HCT116 (cell line): ENCODE results near the gene ACSM4. TPM values are rescaled to one million over a fixed set of nuclear protein-coding genes. Genes with fewer than 3 reads are reported as not detected.

Experiments
- ATAC-seq: fragments of 200-7000 bp; cut with Tn5 transposase; 2 replicates; pipeline ENCODE4 v1.9.1; 2020; ENCODE audit warnings: mild to moderate bottlenecking, moderate library complexity
- BruUV-seq: library from RNA; stranded (reverse); fragments of 400-500 nt; replicated peaks from 2 replicates; lab custom pipeline; 2021; lab: Mats Ljungman, UMichigan
- CTCF ChIA-PET: fragments of 300-600 bp; sonication (Branson Sonifier 250); formaldehyde crosslinking; loops from one replicate; lab custom pipeline; 2021; ENCODE audit warnings: antibody characterized with exemption; lab: Charles Lee
- POLR2A ChIA-PET: fragments of 300-600, 350-600 bp; sonication (Branson Sonifier 250); formaldehyde crosslinking; loops from one replicate; lab custom pipeline; 2021; ENCODE audit warnings: antibody characterized with exemption; lab: Charles Lee
- RAD21 ChIA-PET, 2 experiments: fragments of 300-600 bp; sonication (Branson Sonifier 250); formaldehyde crosslinking; loops; one replicate each; lab custom pipeline; 2023; ENCODE audit warnings: low total read pairs in 2 of 2; ENCODE audit not compliant: uncharacterized antibody in 2 of 2, unreplicated experiment in 2 of 2, low non-redundant PET in 1 of 2; lab: Charles Lee
- DNase-seq: peaks from one replicate; pipeline ENCODE4 v3.0.0-alpha.2; 2010; ENCODE audit warnings: low read depth, low spot score
- H2AFZ ChIP-seq: fragments of 200-600 bp; shearing (Covaris generic), sonication (generic); 2 replicates; pipeline ENCODE4 v1.6.1; 2017; ENCODE audit warnings: low read depth, mixed run types, mixed read lengths, antibody characterized with exemption, low read length; ENCODE audit not compliant: poor library complexity, severe bottlenecking
- H3K27ac ChIP-seq: 2 replicates; pipeline ENCODE4 v1.5.1; 2012; ENCODE audit warnings: low read depth, low read length
- H3K27me3 ChIP-seq: fragments of 200-600 bp; sonication (generic); 2 replicates; pipeline ENCODE4 v1.6.1; 2016; ENCODE audit warnings: mixed run types, low read length, mixed read lengths; ENCODE audit not compliant: insufficient read depth
- H3K36me3 ChIP-seq, 2 experiments: fragments of 200-500 bp in 1 of 2; fragments of 200-600 bp in 1 of 2; sonication (Bioruptor generic) in 1 of 2; sonication (generic) in 1 of 2; 2 replicates each; pipeline versions ENCODE4 v1.5.1 to v1.6.1; 2014 to 2016; ENCODE audit warnings: low read length in 2 of 2, inconsistent platforms in 1 of 2, mixed read lengths in 1 of 2, mixed run types in 1 of 2; ENCODE audit not compliant: insufficient read depth in 2 of 2, control insufficient read depth in 1 of 2
- H3K4me1 ChIP-seq, 2 experiments: fragments of 200-600 bp in 1 of 2; sonication (generic) in 1 of 2; 2 replicates each; pipeline versions ENCODE4 v1.5.1 to v1.6.1; 2012 to 2017; ENCODE audit warnings: low read length in 2 of 2, inconsistent platforms in 1 of 2, mild to moderate bottlenecking in 1 of 2, mixed read lengths in 1 of 2, mixed run types in 1 of 2, moderate library complexity in 1 of 2; ENCODE audit not compliant: insufficient read depth in 2 of 2, control insufficient read depth in 1 of 2
- H3K4me2 ChIP-seq: fragments of 200-600 bp; sonication (generic); 2 replicates; pipeline ENCODE4 v1.6.1; 2017; ENCODE audit warnings: mixed run types, low read length, mixed read lengths
- H3K4me3 ChIP-seq, 2 experiments: fragments of 200-600 bp in 1 of 2; sonication (generic) in 1 of 2; replicated peaks in 1 of 2; 2 replicates each; pipeline ENCODE4 v1.5.1; 2011 to 2016; ENCODE audit warnings: low read length in 2 of 2, control low read depth in 1 of 2, low read depth in 1 of 2, mild to moderate bottlenecking in 1 of 2, mixed read lengths in 1 of 2, mixed run types in 1 of 2
- H3K79me2 ChIP-seq: fragments of 200-600 bp; sonication (generic); 2 replicates; pipeline ENCODE4 v1.6.1; 2017; ENCODE audit warnings: mild to moderate bottlenecking, mixed run types, low read length, moderate library complexity, mixed read lengths; ENCODE audit not compliant: insufficient read depth
- H3K9ac ChIP-seq: fragments of 200-600 bp; sonication (generic); 2 replicates; pipeline ENCODE4 v1.6.1; 2016; ENCODE audit warnings: low read length, mixed read lengths
- H3K9me2 ChIP-seq: fragments of 200-600 bp; sonication (generic), shearing (Covaris generic); 2 replicates; pipeline ENCODE4 v1.6.1; 2017; ENCODE audit warnings: mixed run types, mild to moderate bottlenecking, moderate library complexity; ENCODE audit not compliant: insufficient read depth
- H3K9me3 ChIP-seq, 2 experiments: fragments of 200-500 bp in 1 of 2; fragments of 200-600 bp in 1 of 2; sonication (Bioruptor generic) in 1 of 2; sonication (generic) in 1 of 2; 2 replicates each; pipeline ENCODE4 v1.6.1; 2014 to 2017; ENCODE audit warnings: low read length in 2 of 2, mixed read lengths in 2 of 2, inconsistent platforms in 1 of 2, low read depth in 1 of 2, mild to moderate bottlenecking in 1 of 2, mixed run types in 1 of 2, moderate library complexity in 1 of 2; ENCODE audit not compliant: control insufficient read depth in 1 of 2, insufficient read depth in 1 of 2
- H4K20me1 ChIP-seq: fragments of 200-600 bp; sonication (generic), shearing (Covaris generic); 2 replicates; pipeline ENCODE4 v1.6.1; 2017; ENCODE audit warnings: mixed run types, mild to moderate bottlenecking, moderate library complexity; ENCODE audit not compliant: insufficient read depth
- ATF3 ChIP-seq: IDR thresholded peaks from 2 replicates; pipeline ENCODE4 v1.6.1; 2012
- CEBPB ChIP-seq: IDR thresholded peaks from 2 replicates; pipeline ENCODE4 v1.6.1; 2012; ENCODE audit warnings: low read depth
- CTCF ChIP-seq, 3 experiments: fragments of 200-600 bp in 1 of 3; sonication (generic) in 1 of 3; IDR thresholded peaks in 2 of 3; conservative IDR thresholded peaks in 1 of 3; 2 replicates each; pipeline ENCODE4 v1.5.1; 2012 to 2017; ENCODE audit warnings: low read depth in 2 of 3, low read length in 2 of 3, antibody characterized with exemption in 1 of 3, borderline replicate concordance in 1 of 3, control low read depth in 1 of 3, mild to moderate bottlenecking in 1 of 3, mixed read lengths in 1 of 3, mixed run types in 1 of 3, moderate library complexity in 1 of 3; ENCODE audit not compliant: insufficient read depth in 1 of 3
- EGR1 ChIP-seq: IDR thresholded peaks from 2 replicates; pipeline ENCODE4 v1.6.1; 2012; ENCODE audit warnings: low read depth
- ELF1 ChIP-seq: IDR thresholded peaks from 2 replicates; pipeline ENCODE4 v1.6.1; 2012; ENCODE audit warnings: low read depth, borderline replicate concordance
- EZH2phosphoT487 ChIP-seq: fragments of 200-600 bp; IDR thresholded peaks from 2 replicates; pipeline ENCODE4 v1.6.1; 2018; ENCODE audit warnings: antibody characterized with exemption, borderline replicate concordance
- JUND ChIP-seq: IDR thresholded peaks from 2 replicates; pipeline ENCODE4 v1.6.1; 2012
- MAX ChIP-seq: IDR thresholded peaks from 2 replicates; pipeline ENCODE4 v1.6.1; 2012
- POLR2AphosphoS5 ChIP-seq: IDR thresholded peaks from 2 replicates; pipeline ENCODE4 v1.6.1; 2011; ENCODE audit warnings: mild to moderate bottlenecking, low read depth, low read length, moderate library complexity
- RAD21 ChIP-seq: IDR thresholded peaks from 2 replicates; pipeline ENCODE4 v1.6.1; 2012; ENCODE audit warnings: low read depth, mild to moderate bottlenecking
- REST ChIP-seq: IDR thresholded peaks from 2 replicates; pipeline ENCODE4 v1.6.1; 2012; ENCODE audit warnings: low read depth
- SIN3A ChIP-seq: IDR thresholded peaks from 2 replicates; pipeline ENCODE4 v1.6.1; 2012; ENCODE audit warnings: low read depth
- SP1 ChIP-seq: IDR thresholded peaks from 2 replicates; pipeline ENCODE4 v1.6.1; 2012; ENCODE audit warnings: low read depth
- SRF ChIP-seq: IDR thresholded peaks from 2 replicates; pipeline ENCODE4 v1.6.1; 2012; ENCODE audit warnings: low read depth
- YY1 ChIP-seq: IDR thresholded peaks from 2 replicates; pipeline ENCODE4 v1.6.1; 2011; ENCODE audit warnings: low read length, low read depth, moderate library complexity, mild to moderate bottlenecking; ENCODE audit not compliant: insufficient replicate concordance; ENCODE audit errors: extremely low read depth
- ZBTB33 ChIP-seq: IDR thresholded peaks from 2 replicates; pipeline ENCODE4 v1.6.1; 2011; ENCODE audit warnings: mild to moderate bottlenecking, low read length, moderate library complexity; ENCODE audit not compliant: insufficient replicate concordance; ENCODE audit errors: extremely low read depth
- ZFX ChIP-seq: fragments of 450-650 bp; IDR thresholded peaks from 2 replicates; pipeline ENCODE4 v1.6.1; 2017
- ZNF274 ChIP-seq: fragments of 200-500 bp; sonication (Bioruptor generic); IDR thresholded peaks from 2 replicates; pipeline ENCODE4 v1.6.1; 2014; ENCODE audit warnings: mild to moderate bottlenecking, low read depth, low read length, inconsistent platforms
- intact Hi-C: fragments of 100-400 bp; cut with micrococcal nuclease; formaldehyde crosslinking; loops from 2 replicates; pipeline ENCODE4 v1.10.0; 2022
- total RNA-seq: library from RNA; stranded (reverse); gene quantifications from one replicate; pipeline ENCODE4 v1.2.1, GENCODE V29; 2021; ENCODE audit not compliant: unreplicated experiment

Gene ACSM4
- total RNA-seq, 1 experiment from 2014 or later: not detected

- Histone ChIP-seq H3K9me2 (no peaks in the 10 kb centered on the region), H3K27ac (no peak overlapping the region), H3K36me3 (no peaks in the 10 kb centered on the region), H4K20me1 (no peaks in the 10 kb centered on the region), H3K27me3 (no peaks in the 10 kb centered on the region), H3K4me2 (no peak overlapping the region), H3K9me3 (no peaks in the 10 kb centered on the region), H3K9ac (no peak overlapping the region), H3K4me3 (no peak overlapping the region), H3K79me2 (no peaks in the 10 kb centered on the region), H2AFZ (no peak overlapping the region), H3K4me1 (no peaks in the 10 kb centered on the region)
- intact Hi-C loops: no loop called here
- no TSS peak for BruUV-seq
- ChIA-PET POLR2A (interaction anchor here (0.8 kb wide), 1 partner anchor 11 kb away, joined by 3 read pairs; no protein-coding TSS in a partner anchor), RAD21 (no interaction called here), CTCF (no interaction called here)
- DNase-seq (no peak), ATAC-seq (no peak)
- TF ChIP-seq SIN3A: no peak
- no peak for TF ChIP-seq CEBPB
- TF ChIP-seq SP1: no peak
- no peak for TF ChIP-seq ZBTB33
- no peak for TF ChIP-seq RAD21
- no peak for TF ChIP-seq ZNF274
- TF ChIP-seq ATF3: no peak
- no peak for TF ChIP-seq JUND
- no peak for TF ChIP-seq MAX
- TF ChIP-seq EZH2phosphoT487: no peak
- TF ChIP-seq ELF1: no peak
- no peak for TF ChIP-seq SRF
- no peak for TF ChIP-seq EGR1
- TF ChIP-seq POLR2AphosphoS5: no peak
- no peak for TF ChIP-seq REST
- no peak for TF ChIP-seq ZFX
- no peak for TF ChIP-seq YY1
- TF ChIP-seq CTCF (IDR thresholded peaks at IDR 0.05 in 2 of 3, conservative IDR thresholded peaks at IDR 0.05 in 1 of 3; ENCODE audit: borderline replicate concordance in 1 of 3, insufficient read depth in 1 of 3, low read depth in 2 of 3, low read length in 2 of 3): no peak
These were observed 21.0 kb upstream of the ACSM4 start for GRCh38 chr12:7282844-7283243.
